ENCODE measurements around the gene CCDC73. TPM values are rescaled to one million over a fixed set of nuclear protein-coding genes. Genes with fewer than 3 reads are reported as not detected.
"Not testable (repeated sequence)": the region's sequence is repeated elsewhere in the genome, so short reads cannot be mapped to it uniquely, and the experiment has no call there.

The CCDC73 gene
- total RNA-seq, 2 experiments from 2014 or later: not detected

GRCh38 chr11:32772731-32773130 lies 21.7 kb downstream of the CCDC73 start:
- Mint-ChIP-seq H3K36me3 (ENCODE audit: low read depth) (no peaks in the 10 kb centered on the region), H3K4me1 (peaks cover 10% of the 10 kb centered on the region), H3K27me3 (no peaks in the 10 kb centered on the region), H3K4me3 (no peak overlapping the region), H3K27ac (no peak overlapping the region), H3K9me3 (ENCODE audit: low read depth) (no peaks in the 10 kb centered on the region)
- POLR2A ChIA-PET: no interaction called here
- intact Hi-C loops (cut with DNase I, micrococcal nuclease): no loop called here
- CTCF ChIA-PET: interaction anchor here (0.5 kb wide), 1 partner anchor 726 kb away, joined by 4 read pairs; no protein-coding TSS in a partner anchor
- no peak for ATAC-seq
- DNase-seq: no peak

- H3K36me3 Mint-ChIP-seq (ENCODE audit: low read depth); H3K9me3 Mint-ChIP-seq (ENCODE audit: low read depth); POLR2A ChIA-PET: not testable (repeated sequence)
Measured at GRCh38 chr11:32761774-32762173, 32.7 kb downstream of the CCDC73 start.

GRCh38 chr11:32758291-32758690 lies 36.2 kb downstream of the CCDC73 start:
- H3K27me3 Mint-ChIP-seq: peaks cover 11% of the 10 kb centered on the region

More at GRCh38 chr11:32761774-32762173, 32.7 kb downstream of the CCDC73 start:
- H3K27ac Mint-ChIP-seq; H3K4me3 Mint-ChIP-seq; ATAC-seq; DNase-seq; CTCF ChIA-PET; H3K4me1 Mint-ChIP-seq; intact Hi-C loops (cut with DNase I, micrococcal nuclease): not testable (repeated sequence)
- H3K27me3 Mint-ChIP-seq: peaks cover 14% of the 10 kb centered on the region

DNA sequence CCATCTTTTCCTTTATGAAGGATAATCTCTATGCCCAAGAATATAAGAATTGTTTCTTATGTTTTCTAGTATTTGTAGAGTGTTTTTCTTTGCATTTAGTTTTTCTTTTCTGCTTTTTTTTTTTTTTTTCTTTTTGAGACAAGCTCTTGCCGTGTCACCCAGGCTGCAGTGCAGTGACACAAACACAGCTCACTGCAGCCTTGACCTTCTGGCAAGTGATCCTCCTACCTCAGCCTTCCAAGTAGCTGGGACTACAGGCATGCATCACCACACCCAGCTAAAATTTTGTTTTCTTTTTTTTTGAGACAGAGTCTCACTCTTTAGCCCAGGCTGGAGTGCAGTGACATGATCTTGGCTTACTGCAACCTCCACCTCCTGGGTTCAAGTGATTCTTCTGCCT lies 41.3 kb downstream of the CCDC73 start:
- H3K27ac Mint-ChIP-seq, POLR2A ChIA-PET: not testable (repeated sequence)

More at GRCh38 chr11:32758291-32758690, 36.2 kb downstream of the CCDC73 start:
- POLR2A ChIA-PET: no interaction called here
- intact Hi-C loops (cut with DNase I, micrococcal nuclease): no loop called here
- H3K9me3 Mint-ChIP-seq (ENCODE audit: low read depth): no peaks in the 10 kb centered on the region
- DNase-seq: no peak
- H3K4me1 Mint-ChIP-seq: no peaks in the 10 kb centered on the region
- CTCF ChIA-PET: interaction anchor here (1.5 to 2.5 kb wide), 2 partner anchors 10 to 34 kb away, joined by 4 to 5 read pairs; no protein-coding TSS in a partner anchor
- H3K27ac Mint-ChIP-seq: no peak overlapping the region
- no peaks in the 10 kb centered on the region for H3K36me3 Mint-ChIP-seq (ENCODE audit: low read depth)
- no peak overlapping the region for H3K4me3 Mint-ChIP-seq
- ATAC-seq: no peak

GRCh38 chr11:32752001-32752400 lies 42.5 kb downstream of the CCDC73 start:
- peaks cover 10% of the 10 kb centered on the region for H3K27me3 Mint-ChIP-seq
- no peaks in the 10 kb centered on the region for H3K36me3 Mint-ChIP-seq (ENCODE audit: low read depth)
- H3K4me1 Mint-ChIP-seq: no peaks in the 10 kb centered on the region
- DNase-seq: no peak
- H3K4me3 Mint-ChIP-seq: no peak overlapping the region
- peaks cover 7% of the 10 kb centered on the region for H3K9me3 Mint-ChIP-seq (ENCODE audit: low read depth)
- H3K27ac Mint-ChIP-seq: no peak overlapping the region
- no peak for ATAC-seq
- ChIA-PET POLR2A (no interaction called here), CTCF (no interaction called here)
- intact Hi-C loops (cut with DNase I, micrococcal nuclease): no loop called here

More for the DNA sequence above, 41.3 kb downstream of the CCDC73 start:
- H3K4me1 Mint-ChIP-seq; H3K36me3 Mint-ChIP-seq (ENCODE audit: low read depth); intact Hi-C loops (cut with DNase I, micrococcal nuclease); ATAC-seq; H3K9me3 Mint-ChIP-seq (ENCODE audit: low read depth); DNase-seq; H3K4me3 Mint-ChIP-seq: not testable (repeated sequence)
- CTCF ChIA-PET: interaction anchor here (1.3 kb wide), 1 partner anchor 27 kb away, joined by 3 read pairs; no protein-coding TSS in a partner anchor
- H3K27me3 Mint-ChIP-seq: peaks cover 10% of the 10 kb centered on the region

DNA sequence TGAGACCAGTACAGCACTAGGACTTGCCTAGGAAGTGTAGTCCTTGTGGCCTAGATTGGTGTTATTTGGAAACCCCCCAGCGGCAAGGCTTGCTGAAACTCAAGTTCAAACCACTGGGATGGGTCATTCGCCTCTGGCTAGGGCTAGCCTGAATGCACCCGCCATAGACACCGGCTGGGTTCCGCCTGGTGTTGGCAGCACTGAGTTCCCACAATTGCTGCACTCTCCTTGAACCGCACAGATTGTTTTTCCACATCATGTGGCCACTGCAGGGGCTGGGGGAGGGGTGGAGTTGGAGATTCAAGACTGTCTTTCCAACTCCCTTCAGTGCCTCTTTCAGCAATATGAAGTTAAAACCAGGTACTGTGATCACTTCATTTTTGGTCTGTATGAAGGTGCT lies 43.1 kb downstream of the CCDC73 start:
- DNase-seq (no peak), ATAC-seq (no peak)
- POLR2A ChIA-PET: no interaction called here
- peaks cover 7% of the 10 kb centered on the region for H3K9me3 Mint-ChIP-seq (ENCODE audit: low read depth)
- peaks cover 12% of the 10 kb centered on the region for H3K27me3 Mint-ChIP-seq
- H3K4me3 Mint-ChIP-seq: no peak overlapping the region
- intact Hi-C loops (cut with DNase I, micrococcal nuclease): no loop called here
- H3K36me3 Mint-ChIP-seq (ENCODE audit: low read depth): no peaks in the 10 kb centered on the region
- CTCF ChIA-PET: no interaction called here
- no peaks in the 10 kb centered on the region for H3K4me1 Mint-ChIP-seq
- H3K27ac Mint-ChIP-seq: no peak overlapping the region

DNA sequence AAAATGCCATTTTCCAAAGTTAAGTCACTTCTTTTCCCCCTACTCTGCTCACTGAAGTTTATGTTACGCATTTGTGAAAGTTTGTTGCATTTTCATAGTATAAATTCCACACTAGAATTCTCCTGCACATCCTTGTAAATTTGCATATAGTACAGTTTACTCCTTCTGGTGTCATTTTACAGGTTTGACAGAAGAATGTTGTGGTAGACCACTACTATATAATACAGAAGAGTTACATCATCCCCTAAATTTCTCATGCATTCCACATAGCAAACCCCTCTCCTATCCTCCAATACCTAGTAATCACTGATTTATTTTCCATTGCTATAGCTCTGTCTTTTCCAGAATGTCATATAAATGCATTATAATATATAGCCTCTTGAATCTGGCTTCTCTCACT lies 64.5 kb downstream of the CCDC73 start:
- ATAC-seq: no peak
- intact Hi-C loops (cut with DNase I, micrococcal nuclease): no loop called here
- H3K4me3 Mint-ChIP-seq: no peak overlapping the region
- no peaks in the 10 kb centered on the region for H3K4me1 Mint-ChIP-seq
- no peaks in the 10 kb centered on the region for H3K36me3 Mint-ChIP-seq (ENCODE audit: low read depth)
- ChIA-PET POLR2A (no interaction called here), CTCF (no interaction called here)
- peaks cover 9% of the 10 kb centered on the region for H3K9me3 Mint-ChIP-seq (ENCODE audit: low read depth)
- H3K27me3 Mint-ChIP-seq: peaks cover 15% of the 10 kb centered on the region
- no peak for DNase-seq
- no peak overlapping the region for H3K27ac Mint-ChIP-seq

DNA sequence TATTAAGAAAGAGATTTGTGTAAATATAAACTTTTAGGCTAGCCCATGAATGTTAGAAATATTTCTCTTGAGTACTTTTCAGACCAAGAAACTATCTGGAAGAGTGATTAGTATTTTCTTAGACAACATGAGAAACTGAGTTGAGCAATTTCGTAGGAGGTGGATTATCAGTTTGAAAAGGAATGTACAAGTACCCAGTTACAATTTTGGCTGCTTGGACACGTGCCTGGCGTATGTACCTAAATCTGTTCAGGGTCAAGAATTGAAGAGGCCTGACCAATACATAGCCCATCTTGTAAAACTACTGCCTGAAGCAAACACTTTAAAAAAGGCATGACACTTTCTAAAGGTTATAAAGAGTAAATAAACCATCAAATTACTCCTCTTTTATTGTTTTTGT lies 71.1 kb downstream of the CCDC73 start:
- no peak for ATAC-seq
- CTCF ChIA-PET: interaction anchor here (1.2 kb wide), 1 partner anchor 18 kb away, joined by 3 read pairs; no protein-coding TSS in a partner anchor
- no peak overlapping the region for H3K27ac Mint-ChIP-seq
- H3K36me3 Mint-ChIP-seq (ENCODE audit: low read depth): no peaks in the 10 kb centered on the region
- H3K4me3 Mint-ChIP-seq: no peak overlapping the region
- POLR2A ChIA-PET: no interaction called here
- peaks cover 8% of the 10 kb centered on the region for H3K27me3 Mint-ChIP-seq
- H3K9me3 Mint-ChIP-seq (ENCODE audit: low read depth): no peaks in the 10 kb centered on the region
- intact Hi-C loops (cut with DNase I, micrococcal nuclease): no loop called here
- DNase-seq: no peak
- H3K4me1 Mint-ChIP-seq: peaks cover 4% of the 10 kb centered on the region

DNA sequence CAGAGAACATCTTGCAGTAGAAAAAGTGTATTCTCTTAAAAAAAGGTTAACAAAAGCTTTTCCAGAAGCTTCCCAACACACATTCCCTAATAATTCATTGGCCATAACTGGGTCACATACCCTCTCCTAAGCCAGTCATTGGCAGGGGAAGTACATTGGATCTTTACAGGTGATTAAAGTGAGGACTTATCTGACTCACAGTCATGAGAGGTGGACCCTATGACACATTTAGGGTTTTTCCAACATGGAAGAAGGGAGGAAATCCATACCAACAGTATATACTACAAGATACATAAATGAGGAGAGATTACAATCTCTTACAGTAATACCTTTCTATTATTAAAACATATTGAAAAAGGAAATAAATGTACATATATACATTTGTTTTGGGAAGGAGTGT lies 72.2 kb downstream of the CCDC73 start:
- no peak for DNase-seq
- Mint-ChIP-seq H3K27ac (no peak overlapping the region), H3K36me3 (ENCODE audit: low read depth) (no peaks in the 10 kb centered on the region), H3K9me3 (ENCODE audit: low read depth) (no peaks in the 10 kb centered on the region), H3K4me1 (peaks cover 4% of the 10 kb centered on the region), H3K4me3 (no peak overlapping the region), H3K27me3 (peaks cover 8% of the 10 kb centered on the region)
- POLR2A ChIA-PET: no interaction called here
- no peak for ATAC-seq
- CTCF ChIA-PET: no interaction called here
- intact Hi-C loops (cut with DNase I, micrococcal nuclease): no loop called here

DNA sequence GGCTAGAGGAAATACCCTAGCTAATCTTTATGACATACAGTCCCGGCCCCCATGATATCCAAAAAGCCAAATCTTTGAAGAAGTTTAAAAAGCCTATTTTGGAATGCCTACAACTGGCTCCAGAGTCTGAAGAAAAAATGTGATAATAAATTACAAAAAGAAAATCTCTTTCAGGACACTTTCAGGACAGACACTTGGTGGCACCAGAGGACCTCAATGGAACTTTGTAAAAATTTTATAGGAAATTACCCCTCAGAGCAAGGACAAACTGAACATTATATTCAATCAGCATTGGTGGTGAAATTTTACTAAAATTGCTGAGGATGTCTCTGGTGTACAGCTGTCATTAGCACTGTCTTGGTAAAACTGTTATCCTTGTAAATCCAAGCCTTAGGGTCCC lies 81.0 kb downstream of the CCDC73 start:
- Mint-ChIP-seq H3K27ac (no peak overlapping the region), H3K4me3 (no peak overlapping the region), H3K4me1 (no peaks in the 10 kb centered on the region), H3K36me3 (ENCODE audit: low read depth) (no peaks in the 10 kb centered on the region), H3K27me3 (peaks cover 16% of the 10 kb centered on the region), H3K9me3 (ENCODE audit: low read depth) (no peaks in the 10 kb centered on the region)
- ChIA-PET POLR2A (no interaction called here), CTCF (interaction anchor here (2.2 kb wide), 1 partner anchor 8 kb away, joined by 5 read pairs; no protein-coding TSS in a partner anchor)
- intact Hi-C loops (cut with DNase I, micrococcal nuclease): loop anchor here (1.0 to 10.0 kb wide), 2 partner anchors 80 to 351 kb away; no protein-coding TSS in a partner anchor
- ATAC-seq (no peak), DNase-seq (peak; percentile 11)

GRCh38 chr11:32708978-32709377 lies 85.5 kb downstream of the CCDC73 start:
- CTCF ChIA-PET; intact Hi-C loops (cut with DNase I, micrococcal nuclease); H3K27ac Mint-ChIP-seq; H3K9me3 Mint-ChIP-seq (ENCODE audit: low read depth); DNase-seq; H3K4me3 Mint-ChIP-seq; ATAC-seq; H3K36me3 Mint-ChIP-seq (ENCODE audit: low read depth); POLR2A ChIA-PET: not testable (repeated sequence)
- Mint-ChIP-seq H3K4me1 (peaks cover 10% of the 10 kb centered on the region), H3K27me3 (peaks cover 11% of the 10 kb centered on the region)

DNA sequence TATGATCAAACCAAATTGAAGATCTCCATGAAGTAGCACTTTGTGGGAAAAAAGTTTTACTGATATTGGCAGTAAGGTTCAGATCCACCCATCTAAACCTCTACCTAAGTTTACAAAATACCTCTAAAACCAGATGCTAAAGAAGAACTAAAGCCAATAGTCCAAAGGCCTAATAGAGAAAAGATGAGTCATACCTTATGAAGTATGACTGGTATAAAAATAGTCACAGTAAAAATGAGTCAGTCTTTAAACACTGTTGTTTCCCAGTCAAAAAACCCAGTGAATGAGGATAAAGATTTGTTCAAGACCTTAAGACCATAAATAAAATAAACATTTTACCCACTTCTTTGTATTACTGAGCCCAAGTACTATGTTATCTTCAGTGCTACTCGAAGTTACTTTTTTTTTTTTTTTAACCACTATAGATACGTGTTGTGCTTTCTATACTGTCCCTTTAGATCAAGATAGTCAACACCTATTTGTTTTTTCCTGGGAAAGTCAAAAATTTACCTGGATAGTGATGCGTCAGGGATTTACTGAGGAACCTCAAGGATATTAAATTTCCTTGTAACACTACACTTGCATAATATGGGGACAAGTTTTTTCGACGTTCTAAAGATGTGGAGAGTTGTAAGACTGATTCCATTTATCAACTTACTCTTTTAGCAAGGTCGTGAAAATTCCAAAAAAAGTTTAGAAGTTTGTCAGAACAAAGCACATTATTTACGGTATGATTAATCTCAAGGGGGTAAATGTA lies 87.3 kb downstream of the CCDC73 start:
- H3K4me3 Mint-ChIP-seq: no peak overlapping the region
- H3K27me3 Mint-ChIP-seq: peaks cover 13% of the 10 kb centered on the region
- ATAC-seq: no peak
- H3K9me3 Mint-ChIP-seq (ENCODE audit: low read depth): peaks cover 1% of the 10 kb centered on the region
- DNase-seq: no peak
- no peak overlapping the region for H3K27ac Mint-ChIP-seq
- H3K36me3 Mint-ChIP-seq (ENCODE audit: low read depth): no peaks in the 10 kb centered on the region
- peaks cover 10% of the 10 kb centered on the region for H3K4me1 Mint-ChIP-seq
- POLR2A ChIA-PET: no interaction called here
- CTCF ChIA-PET: no interaction called here
- intact Hi-C loops (cut with DNase I, micrococcal nuclease): no loop called here

All from activated CD4-positive, alpha-beta T cell treated with anti-CD3 and anti-CD28 coated beads for 36 hours (primary cell).